UCSD-AML1 (cell line): Measurements from ENCODE around the gene LRRC59.
"Not testable (repeated sequence)": the region's sequence is repeated elsewhere in the genome, so short reads cannot be mapped to it uniquely, and the experiment has no call there.

Experiments used
- DNase-seq: peaks from one replicate; lab custom pipeline; 2025; ENCODE audit not compliant: unreplicated experiment; lab: John Stamatoyannopoulos, UW

The LRRC59 gene

DNA sequence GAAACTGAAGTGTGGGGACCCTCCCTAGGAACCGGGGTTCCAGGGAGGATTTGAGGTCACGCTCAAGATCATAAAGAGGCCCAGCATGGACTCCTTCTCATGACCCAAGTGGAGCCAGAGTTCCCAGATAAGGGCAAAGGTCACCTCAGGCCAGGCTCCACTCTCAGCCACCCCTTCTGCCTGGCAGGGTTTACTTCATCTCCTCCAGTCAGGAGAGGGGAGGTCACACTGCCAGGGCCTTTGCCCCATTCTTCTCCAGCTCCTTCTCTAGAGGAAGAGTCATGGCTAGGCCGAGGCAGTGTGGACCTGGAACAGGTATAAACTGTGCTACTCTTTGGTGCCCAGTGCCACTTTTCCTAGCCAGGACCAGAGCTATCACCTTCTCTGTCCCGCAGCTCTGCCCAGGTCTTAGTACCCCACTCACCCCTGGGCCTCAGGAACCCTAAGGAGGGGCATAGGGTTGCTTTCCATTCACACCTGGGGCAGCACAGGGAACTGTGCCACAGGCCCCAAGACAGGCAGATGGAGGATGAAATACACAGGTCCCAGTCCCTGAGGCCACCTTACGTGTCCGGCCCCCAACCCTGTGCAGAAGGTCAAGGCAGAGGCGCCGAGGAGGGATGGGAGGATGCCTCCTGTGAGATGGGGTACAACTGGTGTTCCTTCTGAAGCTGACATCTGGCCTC lies 27.8 kb upstream of the LRRC59 start:
- no peak for DNase-seq

DNA sequence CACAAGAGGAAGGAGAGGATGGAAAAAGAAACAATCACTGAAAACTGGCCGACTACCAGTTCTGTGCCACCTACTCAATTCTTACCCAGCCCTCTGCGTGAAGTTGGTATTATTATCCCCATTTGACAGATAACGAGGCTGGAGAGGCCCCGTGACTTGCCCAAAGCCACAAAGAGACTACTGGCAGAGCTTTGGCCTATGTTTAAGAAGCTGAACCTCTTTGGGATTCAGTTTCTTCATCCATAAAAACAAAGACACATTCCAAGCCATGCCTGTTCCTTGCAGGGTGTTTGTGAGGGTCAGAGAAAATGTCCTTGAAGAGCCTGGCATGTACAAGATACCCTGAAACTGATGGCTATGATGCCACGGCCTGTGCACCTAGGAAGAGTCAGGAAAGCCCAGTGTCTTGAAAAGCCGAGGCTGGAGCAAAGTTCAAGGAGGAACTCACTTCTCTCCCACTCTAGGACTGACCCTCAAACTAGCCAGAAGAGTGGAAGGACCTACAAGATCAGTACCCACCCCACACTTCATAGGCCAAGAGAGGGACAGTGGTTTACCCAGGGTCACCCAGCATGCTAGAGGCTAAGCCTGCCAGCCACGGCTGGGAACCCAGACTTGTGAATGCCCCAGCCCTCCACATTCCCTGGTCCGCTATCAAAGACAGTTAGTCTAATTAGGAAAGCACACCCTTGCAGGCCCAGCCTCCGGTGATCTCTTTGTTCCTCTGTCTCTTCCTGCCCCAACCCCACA lies 27.1 kb upstream of the LRRC59 start:
- DNase-seq = no peak

DNA sequence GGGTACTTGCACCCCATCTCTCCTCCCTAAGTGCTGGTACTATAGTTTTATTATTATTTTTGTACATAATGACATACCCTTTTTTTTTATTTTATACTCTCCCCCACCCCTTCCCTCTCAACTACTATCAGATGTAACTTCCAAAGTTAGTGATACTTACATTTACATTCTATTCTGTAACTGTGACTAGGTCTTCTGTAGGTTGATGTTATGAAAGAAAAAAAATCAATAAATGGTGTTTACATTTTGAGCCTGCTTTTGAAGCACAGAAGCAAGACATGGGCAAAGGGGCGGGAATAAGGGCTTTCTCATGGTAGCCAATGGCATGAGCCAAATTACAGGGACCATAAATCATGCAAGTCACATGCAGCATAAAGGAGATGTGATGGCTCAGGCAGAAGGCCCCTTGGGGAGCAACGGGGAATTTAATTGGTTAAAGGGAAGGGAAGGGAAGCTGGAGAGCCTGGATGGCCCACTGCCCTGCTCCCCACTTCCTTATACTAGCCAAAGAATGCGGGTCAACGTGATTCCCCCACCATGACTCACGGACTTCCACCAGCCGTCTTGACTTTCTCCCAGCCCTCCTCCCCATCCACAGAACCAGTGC lies 26.3 kb upstream of the LRRC59 start:
- peak; percentile 23 for DNase-seq

DNA sequence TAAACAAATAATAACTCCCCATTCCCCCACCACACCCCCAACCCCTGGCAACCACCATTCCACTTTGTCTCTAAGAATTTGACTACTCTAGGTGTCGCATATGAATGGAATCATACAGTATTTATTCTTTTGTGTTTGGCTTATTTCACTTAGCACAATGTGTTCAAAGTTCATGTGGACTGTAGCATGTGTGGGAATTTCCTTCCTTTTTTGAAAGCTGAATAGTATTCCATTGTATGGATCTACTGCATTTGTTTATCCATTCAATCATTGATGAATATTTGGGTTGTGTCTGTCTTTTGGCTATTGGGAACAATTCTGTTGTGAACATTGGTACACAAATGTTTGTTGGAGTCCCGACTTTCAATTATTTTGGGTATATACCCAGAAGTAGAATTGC lies 25.4 kb upstream of the LRRC59 start:
- no peak for DNase-seq

DNA sequence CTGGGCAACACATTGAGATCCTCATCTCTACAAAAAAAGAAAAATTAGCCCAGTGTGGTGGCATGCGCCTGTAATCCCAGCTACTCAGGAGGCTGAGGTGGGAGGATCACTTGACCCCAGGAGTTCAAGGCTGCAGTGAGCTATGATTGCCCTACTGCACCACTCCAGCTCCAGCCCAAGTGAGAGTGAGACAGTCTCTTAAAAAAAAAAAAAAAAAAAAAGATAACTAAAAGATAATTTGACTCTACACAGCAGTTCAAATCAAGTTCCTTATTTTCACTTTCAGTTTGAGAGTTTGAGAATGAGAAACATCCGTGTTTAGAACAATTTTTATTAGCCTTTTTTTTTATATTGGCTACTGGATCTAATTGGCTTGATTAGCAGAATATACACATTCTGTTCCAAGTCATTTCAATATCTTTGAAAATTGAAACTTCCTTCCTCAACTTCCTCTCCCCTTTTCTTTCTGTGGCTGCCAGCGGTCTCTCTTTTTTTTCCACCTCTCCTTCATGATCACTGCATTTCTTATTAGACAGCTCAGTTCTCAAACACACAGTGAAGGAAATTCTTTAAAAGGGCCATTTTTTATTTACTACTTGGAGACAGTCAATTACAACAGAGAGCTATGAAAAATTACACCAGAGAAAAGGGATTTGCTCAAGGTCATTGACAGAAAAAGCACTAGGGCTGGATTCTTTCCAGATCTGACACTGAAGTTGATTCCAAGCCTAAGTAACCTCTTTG lies 24.2 kb upstream of the LRRC59 start:
- no peak for DNase-seq

DNA sequence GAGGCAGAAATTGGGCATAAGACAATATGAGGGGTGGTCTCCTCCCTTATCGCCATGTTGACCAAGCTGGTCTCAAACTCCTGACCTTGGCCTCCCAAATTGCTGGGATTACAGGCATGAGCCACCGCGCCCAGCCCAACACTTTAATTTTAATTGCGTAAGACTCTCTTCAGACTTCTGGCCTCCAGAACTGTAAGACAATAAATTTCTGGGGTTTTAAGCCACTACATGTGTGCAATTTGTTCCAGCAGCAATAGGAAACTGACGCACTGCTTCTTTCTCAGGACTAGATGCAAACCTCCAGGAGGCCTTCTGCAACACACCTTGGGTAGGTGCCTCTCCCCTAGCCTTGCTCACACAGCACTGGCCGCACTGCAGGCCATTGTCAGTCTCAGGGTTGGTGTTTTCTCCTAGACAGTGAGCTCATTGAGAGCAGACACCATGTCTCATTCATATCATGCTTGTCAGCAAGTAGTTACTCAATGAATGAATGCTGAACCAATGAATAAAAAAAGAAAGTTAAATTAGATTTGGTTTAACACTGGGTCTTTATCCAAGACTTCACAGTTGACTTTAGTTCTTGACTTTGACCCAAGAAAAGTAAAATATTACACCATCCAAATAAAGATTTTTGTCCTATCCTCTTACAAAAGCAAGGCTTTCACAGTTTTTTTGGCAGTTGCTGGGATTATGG lies 23.2 kb upstream of the LRRC59 start:
- no peak for DNase-seq

DNA sequence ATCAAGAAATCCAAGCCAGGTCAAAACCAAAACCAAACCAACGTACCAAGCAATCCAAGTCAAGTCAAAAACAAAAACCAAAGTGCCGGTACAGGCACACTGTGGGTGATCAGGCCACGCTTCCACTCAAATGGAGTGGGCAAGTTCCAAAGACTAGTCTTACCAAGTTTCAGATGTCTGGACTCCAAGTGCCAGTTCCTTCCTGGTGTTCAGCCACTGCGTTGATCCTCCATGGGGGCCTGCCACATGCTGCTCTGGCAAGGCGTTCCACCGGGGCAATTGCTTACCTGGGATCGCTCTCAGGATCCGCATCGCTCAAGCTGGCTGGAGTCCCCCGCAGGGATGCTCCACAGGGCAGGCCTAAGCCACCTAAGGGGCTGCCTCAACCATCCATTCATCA lies 22.3 kb upstream of the LRRC59 start:
- not testable (repeated sequence) for DNase-seq

DNA sequence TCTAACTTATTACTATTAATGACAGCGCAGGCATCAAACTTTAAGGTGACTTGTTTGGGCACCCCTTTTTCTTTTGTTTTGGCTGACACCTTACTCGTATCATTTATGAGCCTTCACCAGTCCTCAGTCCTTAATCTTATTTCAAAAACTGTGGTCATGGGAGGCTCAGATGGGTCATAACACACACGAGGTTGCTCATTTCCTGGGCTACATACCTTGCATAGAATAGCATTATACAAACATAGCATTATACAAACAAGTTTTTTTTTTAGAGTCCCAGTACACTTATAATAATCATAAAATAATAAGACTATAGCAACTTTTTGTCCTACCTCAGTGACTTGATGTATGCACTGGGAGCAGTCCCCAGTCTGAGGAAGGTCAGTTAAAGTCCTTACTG lies 17.5 kb upstream of the LRRC59 start:
- no peak for DNase-seq

DNA sequence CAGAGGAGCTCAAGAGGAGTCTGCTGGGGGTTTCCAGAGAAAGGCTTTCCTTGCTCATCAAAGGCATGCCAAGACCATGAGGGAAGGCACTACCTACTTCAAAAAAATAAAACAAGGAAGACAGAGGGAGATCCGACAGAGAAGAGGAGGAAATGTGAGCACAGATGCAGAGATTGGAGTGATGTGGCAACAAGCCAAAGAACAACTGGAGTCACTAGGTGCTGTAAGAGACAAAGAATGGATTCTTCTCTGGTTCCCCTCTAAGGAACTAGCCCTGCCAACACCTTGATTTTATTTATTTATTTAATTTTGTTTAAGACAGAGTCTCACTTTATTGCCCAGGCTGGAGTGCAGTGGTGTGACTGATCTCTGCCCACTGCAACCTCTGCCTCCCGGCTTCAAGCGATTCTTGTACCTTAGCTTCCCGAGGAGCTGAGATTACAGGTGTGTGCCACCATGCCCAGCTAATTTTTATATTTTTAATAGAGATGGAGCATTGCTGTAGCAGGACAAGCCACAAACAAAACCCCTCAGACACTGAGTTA lies 14.9 kb upstream of the LRRC59 start:
- DNase-seq = no peak

DNA sequence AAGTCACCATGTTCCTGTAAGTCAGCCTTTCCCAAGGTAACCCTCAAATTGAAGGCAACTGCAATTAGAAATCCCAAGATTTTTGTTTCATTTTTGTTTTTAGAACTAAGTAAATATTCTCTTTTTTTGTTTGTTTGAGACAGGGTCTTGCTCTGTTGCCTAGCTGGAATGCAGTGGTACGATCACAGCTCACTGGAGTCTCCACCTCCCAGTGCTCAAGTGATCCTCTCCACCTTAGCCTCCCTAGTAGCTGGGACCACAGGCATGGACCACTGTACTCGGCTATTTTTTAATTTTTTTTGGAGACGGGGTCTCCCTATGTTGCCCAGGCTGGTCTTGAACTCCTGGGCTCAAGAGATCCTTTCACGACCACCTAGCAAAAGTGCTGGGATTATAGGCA lies 10.6 kb upstream of the LRRC59 start:
- DNase-seq = no peak

DNA sequence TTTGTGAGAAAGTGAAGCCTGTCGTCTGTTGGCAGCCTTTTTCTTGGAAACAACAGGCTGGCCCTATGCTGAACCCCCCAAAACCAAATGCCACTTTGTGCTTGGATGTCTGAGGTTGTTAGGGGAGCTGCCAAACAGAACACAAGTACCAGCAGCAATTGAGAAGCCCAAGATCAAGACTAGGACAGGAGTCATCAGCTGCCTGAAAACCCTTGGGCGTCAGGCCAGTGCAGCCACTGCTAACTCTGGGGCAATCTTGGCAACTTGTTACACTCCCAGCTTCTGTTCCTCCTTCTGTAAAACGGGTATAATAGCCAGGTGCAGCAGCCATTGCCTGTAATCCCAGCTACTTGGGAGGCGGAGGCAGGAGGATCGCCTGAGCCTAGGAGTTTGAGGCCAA lies 9.3 kb upstream of the LRRC59 start:
- DNase-seq = no peak

DNA sequence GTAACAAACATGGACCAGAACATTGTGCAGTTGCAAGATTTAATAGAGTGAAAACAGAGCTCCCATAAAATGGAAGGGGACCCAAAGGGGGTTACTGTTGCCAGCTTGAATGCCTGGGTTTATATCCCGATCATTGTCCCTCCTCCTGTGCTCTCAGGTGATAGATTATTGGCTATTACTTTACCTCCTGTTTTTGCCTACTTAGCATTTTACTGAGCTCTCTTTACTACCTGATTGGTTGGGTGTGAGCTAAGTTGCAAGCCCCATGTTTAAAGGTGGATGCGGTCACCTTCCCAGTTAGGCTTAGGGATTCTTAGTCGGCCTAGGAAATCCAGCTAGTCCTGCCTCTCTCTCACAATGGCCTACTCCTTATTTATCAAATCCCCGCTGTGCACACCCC lies 8.0 kb upstream of the LRRC59 start:
- DNase-seq = not testable (repeated sequence)

DNA sequence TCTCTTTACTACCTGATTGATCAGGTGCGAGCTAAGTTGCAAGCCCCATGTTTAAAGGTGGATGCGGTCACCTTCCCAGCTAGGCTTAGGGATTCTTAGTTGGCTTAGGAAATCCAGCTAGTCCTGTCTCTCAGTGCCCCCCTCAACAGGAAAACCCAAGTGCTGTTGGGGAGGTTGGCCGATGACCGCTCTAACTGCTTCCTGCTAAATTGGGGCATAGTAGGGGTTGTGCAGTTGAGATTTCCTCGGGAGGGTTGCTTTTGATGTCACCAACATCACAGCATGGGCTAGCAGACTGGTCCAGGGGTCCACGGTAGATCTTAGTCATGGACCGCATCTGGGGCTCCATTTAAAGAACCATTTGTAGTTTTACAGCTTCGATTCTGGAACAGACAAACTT lies 2.3 kb upstream of the LRRC59 start:
- DNase-seq = not testable (repeated sequence)

DNA sequence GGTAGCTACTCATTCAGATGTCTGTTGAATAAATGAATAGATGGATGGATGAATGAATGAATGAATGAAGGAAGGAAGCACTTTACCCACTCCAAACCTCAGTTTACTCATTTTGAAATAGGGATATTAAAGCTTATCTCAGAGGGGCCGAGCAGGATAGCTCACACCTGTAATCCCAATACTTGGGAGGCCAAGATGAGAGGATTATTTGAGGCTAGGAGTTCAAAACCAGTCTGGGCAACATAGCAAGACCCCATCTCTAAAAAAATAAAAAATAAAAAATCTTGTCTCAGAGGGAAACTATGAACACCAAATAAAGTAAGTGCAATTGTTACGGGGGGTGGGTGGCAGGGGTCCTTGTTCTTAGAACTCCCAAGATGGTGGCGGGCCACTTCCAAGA lies 1.3 kb upstream of the LRRC59 start:
- DNase-seq = not testable (repeated sequence)

DNA sequence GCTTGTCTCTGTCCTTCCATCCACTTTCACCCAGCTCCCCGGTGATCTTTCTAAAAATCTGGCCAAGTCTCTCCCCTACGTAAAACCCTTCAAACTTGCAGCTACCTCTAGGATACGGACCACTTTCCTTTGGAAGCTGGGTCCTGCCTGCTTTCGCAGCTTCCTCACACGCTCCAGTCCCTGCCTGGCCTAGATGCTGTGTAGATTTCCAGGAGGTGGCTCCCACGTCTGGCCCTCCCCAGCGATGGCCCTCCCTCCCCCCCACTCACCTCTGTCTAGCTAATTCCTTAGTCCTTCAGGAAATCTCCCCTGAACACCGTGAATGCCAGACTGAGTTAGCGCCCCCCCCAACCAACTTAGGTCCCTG lies 579 bp upstream of the LRRC59 start:
- no peak for DNase-seq

DNA sequence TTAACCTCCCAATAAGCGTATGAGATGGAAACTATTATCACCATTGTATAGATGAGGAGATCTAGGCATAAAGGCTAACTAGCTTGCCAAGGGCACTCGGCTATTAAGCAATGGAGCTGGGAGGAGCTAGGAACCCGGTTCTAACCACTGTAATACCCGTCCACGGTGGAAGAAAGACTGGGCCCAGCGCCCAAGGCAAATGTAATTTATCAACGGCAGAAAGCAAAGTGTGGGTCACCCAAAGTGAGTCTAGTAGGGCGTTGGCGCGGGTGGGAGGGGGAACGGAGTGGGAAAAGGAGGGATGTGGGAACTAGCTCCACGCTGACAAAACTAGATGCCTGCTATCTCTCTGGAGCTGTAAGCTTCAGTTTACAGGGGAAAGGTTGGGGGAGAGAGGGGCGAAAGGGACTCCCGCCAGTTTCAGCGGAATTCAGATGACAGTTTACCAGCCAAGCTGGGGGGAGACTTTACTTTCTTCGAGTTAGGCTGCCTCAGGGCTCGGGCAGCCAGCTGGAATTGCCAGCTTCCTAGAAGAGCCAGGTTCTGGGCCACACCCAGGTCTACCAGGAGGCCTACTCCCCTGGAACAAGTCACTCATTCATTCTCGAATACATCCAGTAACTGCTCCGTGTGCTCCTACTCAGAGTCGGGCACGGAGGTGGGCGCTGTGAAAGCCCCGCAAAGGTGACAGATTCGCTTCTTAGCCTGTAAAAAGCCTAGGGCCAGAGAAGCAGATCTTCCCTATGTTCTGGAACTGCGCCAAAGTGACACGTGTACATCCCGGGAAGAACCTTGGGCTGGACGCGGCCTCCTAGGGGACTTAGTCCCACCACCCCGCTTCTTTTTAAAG lies 837 bp downstream of the LRRC59 start:
- no peak for DNase-seq

DNA sequence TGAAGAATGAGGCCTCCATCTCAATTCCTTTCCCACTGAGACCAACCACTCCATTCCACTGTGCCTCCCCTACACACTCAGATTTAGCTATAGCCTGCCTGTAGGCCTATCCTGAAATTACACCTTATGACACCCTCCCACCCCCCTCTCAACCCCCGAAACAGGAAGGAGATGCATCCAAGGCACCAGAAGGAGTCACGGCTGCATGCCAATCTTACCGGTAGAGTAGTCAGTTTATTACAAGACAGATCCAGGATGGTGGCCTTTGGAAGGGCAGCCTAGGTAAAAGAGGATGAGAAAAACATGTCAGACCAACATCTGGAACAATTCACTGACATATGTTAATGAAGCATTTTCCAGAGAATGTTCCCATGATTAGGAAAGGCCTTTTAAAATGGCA lies 2.6 kb downstream of the LRRC59 start:
- no peak for DNase-seq

DNA sequence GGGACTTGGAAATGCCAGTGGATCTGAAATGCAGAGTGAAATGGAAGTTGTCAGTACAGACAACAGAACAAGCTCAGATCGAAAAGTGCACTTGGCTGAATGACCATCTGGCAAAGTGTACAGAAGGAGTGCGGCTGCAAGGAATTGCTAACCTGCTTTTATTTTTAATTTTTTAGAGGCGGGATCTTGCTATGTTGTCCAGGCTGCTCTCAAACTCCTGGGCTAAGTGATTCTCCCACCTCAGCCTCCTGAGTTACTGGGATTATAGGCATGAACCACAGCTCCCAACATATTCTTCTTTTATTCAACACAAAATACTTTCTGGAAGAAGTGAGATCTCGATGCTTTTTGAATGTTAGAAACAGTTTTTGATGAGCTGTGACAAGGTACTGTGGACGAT lies 3.6 kb downstream of the LRRC59 start:
- DNase-seq = no peak

DNA sequence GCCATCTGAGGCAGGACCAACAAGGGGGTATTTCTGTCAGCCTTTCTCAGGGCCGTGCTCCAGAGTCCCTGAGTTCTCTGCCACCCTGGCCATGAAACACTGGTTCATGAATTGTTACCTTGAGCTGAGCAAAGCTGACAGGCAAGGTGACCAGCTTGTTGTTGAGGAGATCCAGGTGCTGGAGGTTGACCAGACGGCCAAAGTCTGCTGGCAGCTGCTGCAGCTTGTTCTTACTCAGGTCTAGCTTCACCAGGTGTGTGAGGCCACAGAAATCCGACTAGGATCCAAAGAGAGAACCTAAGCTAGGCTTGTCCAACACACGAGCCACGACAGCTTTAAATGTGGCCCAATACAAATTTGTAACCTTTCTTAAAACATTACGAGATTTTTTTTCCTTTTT lies 4.7 kb downstream of the LRRC59 start:
- no peak for DNase-seq

DNA sequence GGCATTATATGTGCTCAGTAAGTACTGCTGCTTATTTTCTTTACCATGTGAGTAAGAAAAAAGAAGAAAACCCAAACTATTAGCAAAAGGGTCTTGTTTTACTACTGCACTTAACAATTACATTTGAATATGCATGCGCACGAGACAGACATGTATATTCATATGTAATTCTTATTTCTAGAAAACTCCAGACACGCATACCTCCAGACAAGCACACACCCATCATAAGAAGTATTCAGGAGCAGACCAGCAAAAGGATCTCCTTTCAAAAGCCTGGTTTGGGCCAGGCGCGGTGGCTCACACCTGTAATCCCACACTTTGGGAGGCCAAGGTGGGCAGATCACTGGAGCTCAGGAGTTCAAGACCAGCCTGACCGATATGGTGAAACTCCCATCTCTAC lies 7.8 kb downstream of the LRRC59 start:
- no peak for DNase-seq
